HG02588 (cell line): ENCODE measurements around the gene MRM2.

Experiments used
- ATAC-seq: cut with Tn5 transposase; IDR thresholded peaks from one replicate; pipeline ENCODE4 v1.9.1; 2021; ENCODE audit warnings: mild to moderate bottlenecking, moderate library complexity; ENCODE audit not compliant: unreplicated experiment

The MRM2 gene

GRCh38 chr7:2241580-2242540 lies at the start of gene MRM2, which contains the start of gene NUDT1:
Gene MRM2, minus strand, starts transcription at chr7:2242205. Its CDS starts 36 bp downstream, at chr7:2242169.
Gene NUDT1, plus strand, starts transcription at chr7:2242226. Its CDS starts 2,349 bp downstream, at chr7:2244575.
- peak; percentile 69 for ATAC-seq

GRCh38 chr7:2290877-2291276 lies 48.9 kb upstream of the MRM2 start:
- no peak for ATAC-seq

GRCh38 chr7:2289621-2290020 lies 47.6 kb upstream of the MRM2 start:
- ATAC-seq: no peak

- no peak for ATAC-seq
Observed at GRCh38 chr7:2289111-2289586, 47.1 kb upstream of the MRM2 start.

GRCh38 chr7:2288503-2288902 lies 46.5 kb upstream of the MRM2 start:
- ATAC-seq: no peak

- no peak for ATAC-seq
Observed at GRCh38 chr7:2287745-2288144, 45.7 kb upstream of the MRM2 start.

- ATAC-seq: no peak
Observed at GRCh38 chr7:2283074-2283473, 41.1 kb upstream of the MRM2 start.

GRCh38 chr7:2282185-2282751 lies 40.3 kb upstream of the MRM2 start:
- no peak for ATAC-seq

GRCh38 chr7:2281541-2281940 lies 39.5 kb upstream of the MRM2 start:
- ATAC-seq: no peak

- no peak for ATAC-seq
Observed at GRCh38 chr7:2280424-2280823, 38.4 kb upstream of the MRM2 start.

GRCh38 chr7:2279896-2280295 lies 37.9 kb upstream of the MRM2 start:
- no peak for ATAC-seq

- no peak for ATAC-seq
Observed at GRCh38 chr7:2278026-2278425, 36.0 kb upstream of the MRM2 start.

- ATAC-seq: no peak
Observed at GRCh38 chr7:2276107-2276506, 34.1 kb upstream of the MRM2 start.

GRCh38 chr7:2275101-2275500 lies 33.1 kb upstream of the MRM2 start:
- ATAC-seq: no peak

- no peak for ATAC-seq
Observed at GRCh38 chr7:2274666-2275065, 32.7 kb upstream of the MRM2 start.

GRCh38 chr7:2273866-2274265 lies 31.9 kb upstream of the MRM2 start:
- no peak for ATAC-seq

GRCh38 chr7:2272031-2272430 lies 30.0 kb upstream of the MRM2 start:
- ATAC-seq: no peak

GRCh38 chr7:2271273-2272026 lies 29.4 kb upstream of the MRM2 start:
- ATAC-seq: no peak

- ATAC-seq: no peak
Observed at GRCh38 chr7:2270495-2270894, 28.5 kb upstream of the MRM2 start.

- no peak for ATAC-seq
Observed at GRCh38 chr7:2269991-2270460, 28.0 kb upstream of the MRM2 start.
